ENCODE data around the gene PFDN6. TPM values are rescaled to one million over a fixed set of nuclear protein-coding genes. Genes with fewer than 3 reads are reported as not detected.

The PFDN6 gene
- total and polyA plus RNA-seq, 2 of the 13 experiments (the other 11 are each of a cell fraction or from before 2014, with no cell fraction given): 75.5 to 87.0 TPM

- TF ChIP-seq ZNF407 (CRISPR knock-in tag; IDR thresholded peaks at IDR 0.05; ENCODE audit: not compliant biosample characterization) (no peak), SIX4 (CRISPR knock-in tag; IDR thresholded peaks at IDR 0.05) (no peak), TFE3 (CRISPR knock-in tag; IDR thresholded peaks at IDR 0.05) (no peak), GABPA (IDR thresholded peaks at IDR 0.05; ENCODE audit: low read depth, low read length) (peak; percentile 77), GABPA (CRISPR knock-in tag; IDR thresholded peaks at IDR 0.05; ENCODE audit: low read depth) (peak; percentile 99), ZNF724P (CRISPR knock-in tag; IDR thresholded peaks at IDR 0.05; ENCODE audit: borderline replicate concordance) (0 out of 2 replicates have a peak, but pooled peaks have one; percentile 66), ZFP36 (IDR thresholded peaks at IDR 0.05; ENCODE audit: borderline replicate concordance, low read depth, low read length, partially characterized antibody) (no peak), ZNF12 (CRISPR knock-in tag; IDR thresholded peaks at IDR 0.05) (no peak), ARNT2 (CRISPR knock-in tag; IDR thresholded peaks at IDR 0.05; ENCODE audit: low read depth) (no peak; the same call in 1 of the 2 replicates), TIGD3 (CRISPR knock-in tag; IDR thresholded peaks at IDR 0.05; ENCODE audit: borderline replicate concordance) (no peak), GLI4 (CRISPR knock-in tag; IDR thresholded peaks at IDR 0.05; ENCODE audit: borderline replicate concordance) (no peak), PREB (CRISPR knock-in tag; IDR thresholded peaks at IDR 0.05) (no peak), EEA1 (CRISPR knock-in tag; IDR thresholded peaks at IDR 0.05; ENCODE audit: borderline replicate concordance) (peak; percentile 47; the same call in 1 of the 2 replicates), ZNF792 (CRISPR knock-in tag; IDR thresholded peaks at IDR 0.05) (peak; percentile 62; the same call in 1 of the 2 replicates), KDM1A (CRISPR knock-in tag; IDR thresholded peaks at IDR 0.05) (no peak), CAMTA2 (CRISPR knock-in tag; IDR thresholded peaks at IDR 0.05; ENCODE audit: borderline replicate concordance) (no peak), MTF2 (CRISPR knock-in tag; IDR thresholded peaks at IDR 0.05; ENCODE audit: borderline replicate concordance) (no peak)
These were observed at the start of gene PFDN6, which contains the start of gene WDR46 (continued) for GRCh38 chr6:33288921-33289783.
